Right ventricle myocardium inferior (tissue), 1 donor: ENCODE results near the gene RPS21. TPM values are rescaled to one million over a fixed set of nuclear protein-coding genes. Genes with fewer than 3 reads are reported as not detected.
"Not testable (repeated sequence)": the region's sequence is repeated elsewhere in the genome, so short reads cannot be mapped to it uniquely, and the experiment has no call there.

Experiments used
- ATAC-seq: fragments of 200-7000 bp; cut with Tn5 transposase; one replicate; pipeline ENCODE4 v1.9.1; 2020; ENCODE audit warnings: mild to moderate bottlenecking, moderate library complexity
- DNase-seq: peaks from one replicate; pipeline ENCODE4 v3.0.0; 2021; ENCODE audit errors: missing footprints
- intact Hi-C: fragments of 100-400 bp; cut with DNase I; formaldehyde crosslinking; loops from one replicate; pipeline ENCODE4 v1.11.0; 2022
- total RNA-seq: library from RNA; stranded (reverse); fragmentation: NEBNext Ultra II Directional; extraction: Animal tissue kit (Norgen Biotek cat#: 25700); gene quantifications from one replicate; pipeline ENCODE4 v1.2.1, GENCODE V29; 2021
- donor health status: DM: no; HTN: yes; CAD: no; lungs with severe emphysema.

Gene RPS21
- total RNA-seq, 1 donor from 2014 or later: 782 TPM

- no peak for DNase-seq
- no peak for ATAC-seq
- intact Hi-C loops: no loop called here
These were observed 26.2 kb downstream of the RPS21 start for GRCh38 chr20:62413025-62413570.

GRCh38 chr20:62413896-62414481 lies 27.1 kb downstream of the RPS21 start:
- intact Hi-C loops: no loop called here
- DNase-seq: no peak
- ATAC-seq: no peak

- intact Hi-C loops: no loop called here
- DNase-seq: no peak
- no peak for ATAC-seq
These were observed 28.6 kb downstream of the RPS21 start for GRCh38 chr20:62415354-62416111.

GRCh38 chr20:62416651-62417637 lies 30.0 kb downstream of the RPS21 start:
- intact Hi-C loops: no loop called here
- no peak for ATAC-seq
- DNase-seq: no peak

- ATAC-seq: no peak
- intact Hi-C loops: no loop called here
These were observed 31.2 kb downstream of the RPS21 start for GRCh38 chr20:62417981-62418708.

GRCh38 chr20:62418709-62419487 lies 32.0 kb downstream of the RPS21 start:
- ATAC-seq (no peak), DNase-seq (no peak)
- intact Hi-C loops: no loop called here

More at GRCh38 chr20:62417981-62418708, 31.2 kb downstream of the RPS21 start:
- DNase-seq: no peak

GRCh38 chr20:62419759-62420158 lies 32.9 kb downstream of the RPS21 start:
- no peak for ATAC-seq
- intact Hi-C loops: no loop called here
- DNase-seq: no peak

- ATAC-seq (no peak), DNase-seq (no peak)
- intact Hi-C loops: no loop called here
These were observed 34.2 kb downstream of the RPS21 start for GRCh38 chr20:62420846-62421715.

- intact Hi-C loops: no loop called here
- ATAC-seq (no peak), DNase-seq (no peak)
These were observed 34.8 kb downstream of the RPS21 start for GRCh38 chr20:62421716-62421990.

GRCh38 chr20:62422636-62423325 lies 35.9 kb downstream of the RPS21 start:
- intact Hi-C loops: no loop called here
- no peak for ATAC-seq
- no peak for DNase-seq

- DNase-seq (no peak), ATAC-seq (no peak)
- intact Hi-C loops: no loop called here
These were observed 36.4 kb downstream of the RPS21 start for GRCh38 chr20:62423326-62423706.

- intact Hi-C loops: no loop called here
- ATAC-seq (no peak), DNase-seq (no peak)
These were observed 37.6 kb downstream of the RPS21 start for GRCh38 chr20:62424249-62425107.

GRCh38 chr20:62425281-62426058 lies 38.6 kb downstream of the RPS21 start:
- DNase-seq (no peak), ATAC-seq (no peak)
- intact Hi-C loops: no loop called here

GRCh38 chr20:62426059-62426348 lies 39.1 kb downstream of the RPS21 start:
- intact Hi-C loops, ATAC-seq, DNase-seq: not testable (repeated sequence)

- DNase-seq (no peak), ATAC-seq (no peak)
- intact Hi-C loops: no loop called here
These were observed 39.8 kb downstream of the RPS21 start for GRCh38 chr20:62426699-62427131.
